Activated T-cell treated with anti-CD3 and anti-CD28 coated beads, Interleukin-2, amount 50 U/mL, for 72 hours (primary cell): ENCODE measurements around the gene C6orf89. TPM values are rescaled to one million over a fixed set of nuclear protein-coding genes. Genes with fewer than 3 reads are reported as not detected.

Source experiments
- ATAC-seq, 2 donors: fragments of 150-1000 bp; cut with Tn5 transposase; replicated peaks in 1 of 2; 2 replicates each; pipeline ENCODE4 v1.10.0; 2021; ENCODE audit warnings: moderate library complexity in 2 of 2, mild to moderate bottlenecking in 1 of 2
- DNase-seq, 2 donors: peaks; one replicate each; pipeline ENCODE4 v3.0.0; 2021 to 2022; ENCODE audit warnings: mixed read lengths in 1 of 2
- H3K27ac Mint-ChIP-seq: one replicate; pipeline ENCODE4 v1.8.0; 2022; ENCODE audit warnings: mild to moderate bottlenecking, moderate library complexity, mixed read lengths
- H3K27me3 Mint-ChIP-seq: one replicate; pipeline ENCODE4 v1.8.0; 2022; ENCODE audit warnings: low read depth, mixed read lengths
- H3K36me3 Mint-ChIP-seq, 2 donors: one replicate each; pipeline ENCODE4 v1.8.0; 2022; ENCODE audit warnings: mixed read lengths in 2 of 2, mild to moderate bottlenecking in 1 of 2; ENCODE audit not compliant: insufficient read depth in 2 of 2
- H3K4me1 Mint-ChIP-seq: one replicate; pipeline ENCODE4 v1.8.0; 2022; ENCODE audit warnings: low read depth, mixed read lengths
- H3K4me3 Mint-ChIP-seq, 2 donors: one replicate each; pipeline ENCODE4 v1.8.0; 2022; ENCODE audit warnings: mild to moderate bottlenecking in 2 of 2, mixed read lengths in 2 of 2, moderate library complexity in 2 of 2
- H3K9me3 Mint-ChIP-seq, 2 donors: one replicate each; pipeline ENCODE4 v1.8.0; 2022; ENCODE audit warnings: mixed read lengths in 2 of 2
- total RNA-seq, 2 donors: library from RNA; stranded (reverse); gene quantifications; one replicate each; pipeline ENCODE4 v1.2.3, GENCODE V29; 2022

Gene C6orf89
- total RNA-seq, 2 donors from 2014 or later = 53.1 to 54.6 TPM

GRCh38 chr6:36925809-36926208, 40.1 kb downstream of the C6orf89 start:
- ATAC-seq = peak; percentile 80 to 85
- peak; percentile 38 to 56 for DNase-seq
- peak overlapping the region; percentile 97 for H3K27ac Mint-ChIP-seq
- H3K9me3 Mint-ChIP-seq = peaks cover 0 to 2% of the 10 kb centered on the region in 2 donors
- H3K36me3 Mint-ChIP-seq = peaks cover 6 to 15% of the 10 kb centered on the region in 2 donors
- H3K27me3 Mint-ChIP-seq = no peaks in the 10 kb centered on the region
- peaks cover 50% of the 10 kb centered on the region for H3K4me1 Mint-ChIP-seq
- peak overlapping the region; percentile 74 to 91 for H3K4me3 Mint-ChIP-seq

- H3K36me3 Mint-ChIP-seq = peaks cover 4 to 14% of the 10 kb centered on the region in 2 donors
- H3K27me3 Mint-ChIP-seq = no peaks in the 10 kb centered on the region
- peak overlapping the region; percentile 82 for H3K27ac Mint-ChIP-seq
- no peak for DNase-seq
- H3K9me3 Mint-ChIP-seq = peaks cover 0 to 2% of the 10 kb centered on the region in 2 donors
- peaks cover 50% of the 10 kb centered on the region for H3K4me1 Mint-ChIP-seq
- ATAC-seq = peak; percentile 45 to 62
- H3K4me3 Mint-ChIP-seq = peak overlapping the region; percentile 11 to 70
Measured at GRCh38 chr6:36926708-36927513, 41.2 kb downstream of the C6orf89 start.

GRCh38 chr6:36927691-36928546, 42.2 kb downstream of the C6orf89 start:
- Mint-ChIP-seq H3K4me3 (no peak overlapping the region), H3K27me3 (no peaks in the 10 kb centered on the region), H3K4me1 (peaks cover 47% of the 10 kb centered on the region), H3K9me3 (peaks cover 0 to 2% of the 10 kb centered on the region in 2 donors), H3K36me3 (peaks cover 4 to 13% of the 10 kb centered on the region in 2 donors), H3K27ac (no peak overlapping the region)
- no peak for DNase-seq
- ATAC-seq = no peak

GRCh38 chr6:36928547-36928918, 42.8 kb downstream of the C6orf89 start:
- Mint-ChIP-seq H3K36me3 (peaks cover 4 to 12% of the 10 kb centered on the region in 2 donors), H3K4me3 (no peak overlapping the region), H3K9me3 (peaks cover 0 to 2% of the 10 kb centered on the region in 2 donors), H3K27ac (no peak overlapping the region), H3K27me3 (no peaks in the 10 kb centered on the region), H3K4me1 (peaks cover 41% of the 10 kb centered on the region)
- ATAC-seq (no peak), DNase-seq (no peak)

GRCh38 chr6:36929152-36929551, 43.4 kb downstream of the C6orf89 start:
- H3K27me3 Mint-ChIP-seq = no peaks in the 10 kb centered on the region
- peaks cover 0 to 2% of the 10 kb centered on the region in 2 donors for H3K9me3 Mint-ChIP-seq
- H3K36me3 Mint-ChIP-seq = peaks cover 4 to 10% of the 10 kb centered on the region in 2 donors
- no peak for ATAC-seq
- H3K27ac Mint-ChIP-seq = no peak overlapping the region
- peaks cover 35% of the 10 kb centered on the region for H3K4me1 Mint-ChIP-seq
- H3K4me3 Mint-ChIP-seq = no peak overlapping the region
- no peak for DNase-seq

GRCh38 chr6:36929607-36930006, 43.9 kb downstream of the C6orf89 start:
- Mint-ChIP-seq H3K4me3 (no peak overlapping the region), H3K9me3 (peaks cover 0 to 2% of the 10 kb centered on the region in 2 donors), H3K27ac (no peak overlapping the region)

GRCh38 chr6:36930483-36930882, 44.7 kb downstream of the C6orf89 start:
- no peak overlapping the region for H3K4me3 Mint-ChIP-seq
- H3K4me1 Mint-ChIP-seq = peaks cover 21% of the 10 kb centered on the region
- peaks cover 0 to 2% of the 10 kb centered on the region in 2 donors for H3K9me3 Mint-ChIP-seq
- H3K27ac Mint-ChIP-seq = no peak overlapping the region
- peaks cover 2% of the 10 kb centered on the region in 2 donors for H3K36me3 Mint-ChIP-seq
- DNase-seq (no peak), ATAC-seq (no peak)
- H3K27me3 Mint-ChIP-seq = no peaks in the 10 kb centered on the region

More at GRCh38 chr6:36929607-36930006, 43.9 kb downstream of the C6orf89 start:
- Mint-ChIP-seq H3K27me3 (no peaks in the 10 kb centered on the region), H3K4me1 (peaks cover 30% of the 10 kb centered on the region), H3K36me3 (peaks cover 4 to 5% of the 10 kb centered on the region in 2 donors)
- no peak for DNase-seq
- no peak for ATAC-seq

GRCh38 chr6:36933102-36933501, 47.4 kb downstream of the C6orf89 start:
- Mint-ChIP-seq H3K4me1 (no peaks in the 10 kb centered on the region), H3K27ac (no peak overlapping the region), H3K27me3 (no peaks in the 10 kb centered on the region), H3K9me3 (no peaks in the 10 kb centered on the region), H3K4me3 (no peak overlapping the region), H3K36me3 (no peaks in the 10 kb centered on the region)
- DNase-seq (no peak), ATAC-seq (no peak)

- Mint-ChIP-seq H3K9me3 (no peaks in the 10 kb centered on the region), H3K36me3 (no peaks in the 10 kb centered on the region), H3K4me3 (no peak overlapping the region), H3K27me3 (no peaks in the 10 kb centered on the region), H3K4me1 (no peaks in the 10 kb centered on the region), H3K27ac (no peak overlapping the region)
- ATAC-seq (no peak), DNase-seq (no peak)
Measured at GRCh38 chr6:36933519-36933918, 47.8 kb downstream of the C6orf89 start.

- ATAC-seq = no peak
- no peaks in the 10 kb centered on the region for H3K4me1 Mint-ChIP-seq
Measured at GRCh38 chr6:36934901-36935300, 49.1 kb downstream of the C6orf89 start.

GRCh38 chr6:36936824-36937223, 51.1 kb downstream of the C6orf89 start:
- DNase-seq (no peak), ATAC-seq (no peak)
- Mint-ChIP-seq H3K36me3 (no peaks in the 10 kb centered on the region), H3K9me3 (no peaks in the 10 kb centered on the region), H3K4me3 (no peak overlapping the region), H3K27me3 (no peaks in the 10 kb centered on the region), H3K4me1 (no peaks in the 10 kb centered on the region), H3K27ac (no peak overlapping the region)

More at GRCh38 chr6:36934901-36935300, 49.1 kb downstream of the C6orf89 start:
- H3K27me3 Mint-ChIP-seq = no peaks in the 10 kb centered on the region
- H3K36me3 Mint-ChIP-seq = no peaks in the 10 kb centered on the region
- no peaks in the 10 kb centered on the region for H3K9me3 Mint-ChIP-seq
- no peak overlapping the region for H3K4me3 Mint-ChIP-seq
- no peak overlapping the region for H3K27ac Mint-ChIP-seq
- DNase-seq = no peak

- Mint-ChIP-seq H3K36me3 (no peaks in the 10 kb centered on the region), H3K27ac (no peak overlapping the region), H3K4me1 (no peaks in the 10 kb centered on the region), H3K4me3 (no peak overlapping the region), H3K27me3 (no peaks in the 10 kb centered on the region), H3K9me3 (no peaks in the 10 kb centered on the region)
- ATAC-seq (no peak), DNase-seq (no peak)
Measured at GRCh38 chr6:36937896-36938295, 52.1 kb downstream of the C6orf89 start.

GRCh38 chr6:36938536-36938935, 52.8 kb downstream of the C6orf89 start:
- Mint-ChIP-seq H3K4me3 (no peak overlapping the region), H3K9me3 (no peaks in the 10 kb centered on the region), H3K4me1 (peaks cover 5% of the 10 kb centered on the region), H3K27me3 (no peaks in the 10 kb centered on the region), H3K36me3 (no peaks in the 10 kb centered on the region), H3K27ac (no peak overlapping the region)
- ATAC-seq (no peak), DNase-seq (no peak)
